Measurements from ENCODE around the gene TOP1. TPM values are rescaled to one million over a fixed set of nuclear protein-coding genes. Genes with fewer than 3 reads are reported as not detected.
A peak's percentile ranks its signal among the peaks of the same experiment; 100 is the strongest.

The TOP1 gene
- total RNA-seq, 3 donors from 2014 or later (not counting 1 experiment from before 2014, with no cell fraction given) = 32.2 to 36.3 (median 36.3) TPM

DNA sequence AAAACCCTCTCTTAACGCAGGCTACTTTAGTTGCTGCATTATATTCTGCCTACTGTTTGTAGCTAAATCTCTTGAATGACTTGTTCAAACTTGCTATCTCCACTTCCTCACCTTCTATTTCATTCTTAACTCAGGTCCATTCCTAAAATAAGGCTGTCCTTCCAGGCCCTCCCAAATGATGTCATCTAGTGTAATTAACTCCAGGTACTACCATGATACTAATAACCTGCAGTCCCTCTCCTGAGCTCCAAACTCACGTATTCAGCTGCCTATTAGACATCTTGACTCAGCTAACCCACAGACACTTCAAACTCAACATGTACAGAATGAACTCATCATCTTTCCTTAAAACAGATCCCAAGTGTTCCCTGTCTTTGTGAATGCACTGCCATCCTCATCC lies 10.5 kb upstream of the TOP1 start:
- H3K27ac ChIP-seq (ENCODE audit: low read length) = no peak overlapping the region
- H3K9me3 Mint-ChIP-seq = no peaks in the 10 kb centered on the region
- H3K36me3 Mint-ChIP-seq = no peaks in the 10 kb centered on the region
- TF ChIP-seq, protein P1, sequence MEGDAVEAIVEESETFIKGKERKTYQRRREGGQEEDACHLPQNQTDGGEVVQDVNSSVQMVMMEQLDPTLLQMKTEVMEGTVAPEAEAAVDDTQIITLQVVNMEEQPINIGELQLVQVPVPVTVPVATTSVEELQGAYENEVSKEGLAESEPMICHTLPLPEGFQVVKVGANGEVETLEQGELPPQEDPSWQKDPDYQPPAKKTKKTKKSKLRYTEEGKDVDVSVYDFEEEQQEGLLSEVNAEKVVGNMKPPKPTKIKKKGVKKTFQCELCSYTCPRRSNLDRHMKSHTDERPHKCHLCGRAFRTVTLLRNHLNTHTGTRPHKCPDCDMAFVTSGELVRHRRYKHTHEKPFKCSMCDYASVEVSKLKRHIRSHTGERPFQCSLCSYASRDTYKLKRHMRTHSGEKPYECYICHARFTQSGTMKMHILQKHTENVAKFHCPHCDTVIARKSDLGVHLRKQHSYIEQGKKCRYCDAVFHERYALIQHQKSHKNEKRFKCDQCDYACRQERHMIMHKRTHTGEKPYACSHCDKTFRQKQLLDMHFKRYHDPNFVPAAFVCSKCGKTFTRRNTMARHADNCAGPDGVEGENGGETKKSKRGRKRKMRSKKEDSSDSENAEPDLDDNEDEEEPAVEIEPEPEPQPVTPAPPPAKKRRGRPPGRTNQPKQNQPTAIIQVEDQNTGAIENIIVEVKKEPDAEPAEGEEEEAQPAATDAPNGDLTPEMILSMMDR (IDR thresholded peaks at IDR 0.05) = no peak
- no peak overlapping the region for H3K4me3 Mint-ChIP-seq
- peaks cover under 1% of the 10 kb centered on the region for H3K4me1 ChIP-seq (ENCODE audit: control insufficient read depth, insufficient read depth, low read length)
- no peaks in the 10 kb centered on the region for H3K36me3 ChIP-seq (ENCODE audit: control insufficient read depth, insufficient read depth, low read length)
- WGBS (ENCODE audit: insufficient coverage) = 93% methylated on average over 2 of the region's 2 CpGs
- no peak overlapping the region for H3K4me3 ChIP-seq (ENCODE audit: low read length)
- no peaks in the 10 kb centered on the region for H3K4me1 Mint-ChIP-seq
- H3K9me3 ChIP-seq (ENCODE audit: control insufficient read depth, insufficient read depth, low read length) = no peaks in the 10 kb centered on the region
- H3K27ac Mint-ChIP-seq = no peak overlapping the region
- no peak for DNase-seq
- no peak for ATAC-seq
- peaks cover 0 to 7% of the 10 kb centered on the region in 2 donors for H3K27me3 Mint-ChIP-seq (ENCODE audit: low read depth in 2 of 2)
- no peaks in the 10 kb centered on the region for H3K27me3 ChIP-seq (ENCODE audit: control insufficient read depth, insufficient read depth, low read length)
- intact Hi-C loops (cut with micrococcal nuclease) = no loop called here

DNA sequence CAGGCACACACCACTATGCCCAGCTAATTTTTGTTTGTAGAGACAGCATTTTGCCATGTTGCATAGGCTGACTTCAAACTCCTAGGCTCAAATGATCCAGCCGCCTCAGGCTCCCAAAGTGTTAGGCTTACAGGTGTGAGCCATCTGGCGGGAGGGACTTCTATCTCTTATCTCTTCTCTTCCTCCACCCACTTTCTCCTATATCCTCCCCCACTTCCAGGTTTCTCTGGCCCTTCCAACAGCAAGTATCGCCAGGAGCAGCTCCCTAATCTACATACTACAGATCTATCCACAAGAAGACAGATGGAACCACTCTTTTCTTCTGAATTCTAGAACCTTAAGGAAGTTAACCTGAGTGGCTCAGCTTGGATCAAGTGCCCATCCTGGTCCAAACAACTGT lies 5.1 kb upstream of the TOP1 start:
- Histone ChIP-seq H3K4me1 (ENCODE audit: control insufficient read depth, insufficient read depth, low read length) (peaks cover 7% of the 10 kb centered on the region), H3K27me3 (ENCODE audit: control insufficient read depth, insufficient read depth, low read length) (no peaks in the 10 kb centered on the region), H3K9me3 (ENCODE audit: control insufficient read depth, insufficient read depth, low read length) (no peaks in the 10 kb centered on the region), H3K4me3 (ENCODE audit: low read length) (no peak overlapping the region), H3K27ac (ENCODE audit: low read length) (no peak overlapping the region), H3K36me3 (ENCODE audit: control insufficient read depth, insufficient read depth, low read length) (no peaks in the 10 kb centered on the region)
- no peaks in the 10 kb centered on the region for H3K9me3 Mint-ChIP-seq
- H3K27ac Mint-ChIP-seq = no peak overlapping the region
- DNase-seq (no peak), ATAC-seq (no peak)
- intact Hi-C loops (cut with micrococcal nuclease) = no loop called here
- H3K27me3 Mint-ChIP-seq (ENCODE audit: low read depth in 2 of 2) = peaks cover 0 to 7% of the 10 kb centered on the region in 2 donors
- peaks cover 0 to 5% of the 10 kb centered on the region in 2 donors for H3K4me1 Mint-ChIP-seq
- TF ChIP-seq, protein P1 (IDR thresholded peaks at IDR 0.05) = no peak
- no peak overlapping the region for H3K4me3 Mint-ChIP-seq
- WGBS (ENCODE audit: insufficient coverage) = 90% methylated on average over 3 of the region's 3 CpGs
- H3K36me3 Mint-ChIP-seq = no peaks in the 10 kb centered on the region

DNA sequence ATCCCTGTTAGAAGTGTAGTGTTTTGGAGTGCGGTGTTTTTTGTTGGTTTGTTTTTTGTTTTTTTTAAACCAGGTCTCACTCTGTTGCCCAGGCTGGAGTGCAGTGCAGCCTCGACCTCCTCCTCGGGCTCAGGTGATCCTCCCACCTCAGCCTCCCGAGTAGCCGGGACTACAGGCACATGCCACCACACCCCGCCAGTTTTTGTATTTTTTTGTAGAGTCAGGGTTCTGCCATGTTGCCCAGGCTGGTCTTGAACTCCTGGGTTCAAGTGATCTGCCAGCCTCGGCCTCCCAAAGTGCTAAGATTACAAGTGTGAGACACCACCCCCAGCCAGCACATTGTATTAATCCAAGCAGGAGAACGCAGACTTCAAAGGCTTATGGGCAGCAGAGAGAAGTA lies 1.3 kb upstream of the TOP1 start:
- Mint-ChIP-seq H3K4me3 (peak overlapping the region; percentile 84), H3K4me1 (peaks cover 29 to 35% of the 10 kb centered on the region in 2 donors), H3K9me3 (no peaks in the 10 kb centered on the region), H3K27me3 (ENCODE audit: low read depth in 2 of 2) (no peaks in the 10 kb centered on the region), H3K36me3 (no peaks in the 10 kb centered on the region), H3K27ac (peak overlapping the region; percentile 94 to 98)
- WGBS (ENCODE audit: insufficient coverage) = 96% methylated on average over 8 of the region's 8 CpGs
- H3K27ac ChIP-seq (ENCODE audit: low read length) = no peak overlapping the region
- no peaks in the 10 kb centered on the region for H3K27me3 ChIP-seq (ENCODE audit: control insufficient read depth, insufficient read depth, low read length)
- ATAC-seq = no peak
- intact Hi-C loops (cut with micrococcal nuclease) = no loop called here
- no peaks in the 10 kb centered on the region for H3K36me3 ChIP-seq (ENCODE audit: control insufficient read depth, insufficient read depth, low read length)
- H3K4me1 ChIP-seq (ENCODE audit: control insufficient read depth, insufficient read depth, low read length) = peaks cover 15% of the 10 kb centered on the region
- no peak overlapping the region for H3K4me3 ChIP-seq (ENCODE audit: low read length)
- no peaks in the 10 kb centered on the region for H3K9me3 ChIP-seq (ENCODE audit: control insufficient read depth, insufficient read depth, low read length)
- no peak for DNase-seq
- TF ChIP-seq, protein P1 (IDR thresholded peaks at IDR 0.05) = no peak

DNA sequence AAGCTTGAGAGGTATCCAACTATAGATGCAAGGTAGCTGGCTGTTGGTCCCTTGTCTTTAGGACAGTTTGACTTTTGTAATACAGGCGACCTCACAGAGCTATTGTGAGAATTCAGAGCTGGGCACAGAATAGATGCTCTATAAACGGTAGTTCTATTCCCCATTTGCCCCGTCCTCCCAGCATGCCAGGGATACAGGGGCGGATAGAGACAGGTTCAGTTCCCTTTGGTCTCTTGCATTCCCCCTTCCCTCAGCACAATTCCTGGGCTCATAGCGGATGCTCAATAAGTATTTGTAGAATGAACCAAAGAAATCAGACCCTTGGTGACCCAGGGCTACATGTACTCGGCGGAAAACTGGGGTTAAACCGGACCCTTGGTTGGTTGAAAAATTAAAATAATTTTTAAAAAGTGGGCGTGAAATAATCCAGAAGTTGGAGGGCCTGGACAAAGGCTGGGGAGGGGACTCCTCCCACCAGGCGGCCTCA lies 707 bp upstream of the TOP1 start:
- ATAC-seq (no peak), DNase-seq (peak in 1 of 2 donors; percentile 25)
- H3K9me3 Mint-ChIP-seq = no peaks in the 10 kb centered on the region
- Histone ChIP-seq H3K27me3 (ENCODE audit: control insufficient read depth, insufficient read depth, low read length) (no peaks in the 10 kb centered on the region), H3K36me3 (ENCODE audit: control insufficient read depth, insufficient read depth, low read length) (no peaks in the 10 kb centered on the region), H3K4me1 (ENCODE audit: control insufficient read depth, insufficient read depth, low read length) (peaks cover 15% of the 10 kb centered on the region), H3K4me3 (ENCODE audit: low read length) (peak overlapping the region; percentile 65), H3K9me3 (ENCODE audit: control insufficient read depth, insufficient read depth, low read length) (no peaks in the 10 kb centered on the region), H3K27ac (ENCODE audit: low read length) (peak overlapping the region; percentile 68)
- H3K4me1 Mint-ChIP-seq = peaks cover 35 to 41% of the 10 kb centered on the region in 2 donors
- H3K36me3 Mint-ChIP-seq = no peaks in the 10 kb centered on the region
- 38% methylated on average over 10 of the region's 10 CpGs for WGBS (ENCODE audit: insufficient coverage)
- peak overlapping the region; percentile 94 to 98 for H3K27ac Mint-ChIP-seq
- intact Hi-C loops (cut with micrococcal nuclease) = loop anchor here (2.0 kb wide), 2 partner anchors 21 to 67 kb away; no protein-coding TSS in a partner anchor
- H3K27me3 Mint-ChIP-seq (ENCODE audit: low read depth in 2 of 2) = no peaks in the 10 kb centered on the region
- TF ChIP-seq, protein P1 (IDR thresholded peaks at IDR 0.05) = no peak
- H3K4me3 Mint-ChIP-seq = peak overlapping the region; percentile 84
